GM18951 (cell line): ENCODE data around the gene ARFGAP1.

Source experiments
- POLR2A ChIP-seq: IDR thresholded peaks from 4 replicates; pipeline ENCODE4 v1.6.1; 2011; ENCODE audit warnings: mild to moderate bottlenecking; ENCODE audit not compliant: insufficient read length, insufficient read depth; ENCODE audit errors: extremely low read depth
- in situ Hi-C: fragments of 300-500 bp; cut with MboI; formaldehyde crosslinking; loops from one replicate; pipeline ENCODE4 v1.12.0; 2022; ENCODE audit warnings: low sequenced_read_pairs, mixed read lengths, inconsistent platforms; ENCODE audit not compliant: unreplicated experiment

The ARFGAP1 gene

DNA sequence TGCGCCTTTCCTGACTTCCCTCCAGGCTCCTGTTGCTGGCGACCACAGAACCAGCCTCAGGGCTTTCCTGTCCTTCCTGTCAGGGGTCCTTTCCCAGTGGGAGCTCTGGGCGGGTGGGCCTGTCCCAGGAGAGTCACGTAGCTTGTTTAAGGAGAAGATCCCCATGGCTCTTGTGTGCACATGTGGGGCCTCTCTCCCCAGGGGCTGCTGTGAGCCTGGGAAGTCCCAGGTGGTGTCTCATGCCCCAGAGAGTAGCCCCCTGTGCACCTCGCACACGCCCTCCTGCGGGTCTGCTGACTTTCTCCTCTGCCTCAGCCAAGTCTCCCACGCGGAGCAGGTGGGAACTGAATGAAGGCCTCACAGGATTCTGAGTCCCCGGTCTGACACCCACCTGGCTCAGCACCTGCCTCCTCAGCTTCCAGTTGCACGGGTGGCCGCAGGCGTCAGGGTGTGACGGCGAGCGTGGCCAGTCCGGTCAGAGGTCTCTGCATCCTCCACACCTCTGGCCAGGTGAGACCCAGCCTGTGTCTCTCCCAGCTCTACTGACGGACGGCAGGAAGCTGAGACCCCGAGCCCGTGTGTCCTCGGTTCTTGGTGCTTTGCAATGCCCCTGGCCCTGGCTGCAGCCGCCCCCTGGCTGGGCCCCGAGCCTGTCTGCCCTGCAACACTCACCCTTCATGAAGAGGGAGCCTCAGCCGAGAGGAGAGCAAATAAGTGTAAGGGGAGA lies 12.7 kb upstream of the ARFGAP1 start:
- in situ Hi-C loops, result no loop called here
- no peak for TF ChIP-seq POLR2A

DNA sequence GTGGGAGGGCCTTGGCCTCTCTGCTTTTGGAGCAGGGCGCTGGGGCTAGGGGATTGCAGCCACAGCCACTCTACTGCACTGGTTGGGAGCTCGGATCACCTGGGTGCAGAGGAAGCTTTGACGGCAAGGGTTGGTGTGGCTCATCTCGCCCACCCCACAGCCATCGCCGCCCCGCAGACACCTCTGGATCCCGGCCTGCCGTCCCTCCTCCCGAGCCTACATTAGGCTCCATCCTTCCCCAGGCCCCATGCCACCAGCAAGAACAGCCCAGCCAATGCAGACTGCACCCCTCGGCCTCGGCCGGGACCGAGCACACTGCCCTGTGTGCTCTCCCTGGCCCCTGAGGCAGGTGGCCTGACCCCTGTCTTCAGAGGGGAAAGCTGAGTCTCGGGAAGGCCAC lies 12.1 kb upstream of the ARFGAP1 start:
- in situ Hi-C loops, result no loop called here
- no peak for TF ChIP-seq POLR2A

DNA sequence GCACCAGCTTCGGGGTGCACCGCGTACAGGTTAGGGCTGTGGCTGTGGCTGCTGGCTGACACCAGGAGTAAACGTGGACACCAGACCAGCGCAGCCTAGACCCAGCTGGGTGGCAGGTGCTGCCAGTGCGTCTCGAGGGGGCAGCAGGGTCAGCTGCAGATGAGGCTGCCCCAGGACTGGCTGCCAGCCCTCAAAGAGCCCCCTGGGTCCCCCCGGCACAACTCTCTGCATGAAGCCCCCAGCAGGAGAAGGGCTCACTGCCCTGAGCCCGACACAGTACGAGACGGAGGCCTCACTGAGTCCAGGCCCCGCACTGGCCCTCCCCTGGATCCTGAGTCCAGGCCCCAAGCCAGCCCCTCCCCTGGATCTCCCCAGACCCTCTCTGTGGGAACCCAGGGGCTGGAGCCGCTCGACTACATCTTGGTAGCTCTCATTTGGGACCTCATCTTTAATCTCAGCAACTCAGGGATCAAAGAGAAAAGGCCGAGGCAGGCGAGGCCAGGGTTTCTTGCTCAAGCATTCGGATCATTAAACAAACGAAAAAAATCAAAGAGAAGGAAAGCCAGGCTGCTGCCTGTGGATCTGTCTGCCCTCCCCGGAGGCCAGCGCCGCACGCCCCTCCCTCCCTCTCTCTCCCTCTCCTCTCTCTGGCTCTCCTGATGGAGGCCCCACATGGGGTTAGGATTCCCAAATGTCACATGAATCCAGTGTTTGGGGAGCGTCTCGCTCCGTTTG lies 11.4 kb upstream of the ARFGAP1 start:
- no peak for TF ChIP-seq POLR2A
- in situ Hi-C loops, result no loop called here

- in situ Hi-C loops, result no loop called here
Observed at GRCh38 chr20:63261795-63262528, 10.7 kb upstream of the ARFGAP1 start.

DNA sequence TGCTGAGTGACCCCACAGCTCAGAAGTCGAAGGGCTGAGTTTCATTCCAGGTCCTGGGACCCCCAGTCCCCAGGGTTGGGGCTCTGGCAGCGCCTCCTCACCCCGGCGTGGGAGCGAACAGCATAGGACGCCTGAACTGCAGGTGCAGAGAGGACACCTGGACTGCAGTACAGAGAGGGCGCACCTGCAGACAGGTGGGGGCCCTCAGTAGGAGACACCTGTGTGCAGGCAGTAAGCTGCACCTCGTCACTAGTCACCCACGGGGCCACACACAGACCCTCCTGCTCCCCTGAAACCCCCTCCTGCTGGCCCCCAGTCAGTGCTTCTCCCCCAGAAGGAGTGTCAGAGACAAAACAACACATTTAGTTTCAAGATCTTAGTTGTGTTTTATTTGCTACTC lies 9.8 kb upstream of the ARFGAP1 start:
- TF ChIP-seq POLR2A, result no peak
- in situ Hi-C loops, result no loop called here

More at GRCh38 chr20:63261795-63262528, 10.7 kb upstream of the ARFGAP1 start:
- no peak for TF ChIP-seq POLR2A

- in situ Hi-C loops, result no loop called here
Observed at GRCh38 chr20:63264000-63264399, 8.6 kb upstream of the ARFGAP1 start.

GRCh38 chr20:63264519-63264918 lies 8.1 kb upstream of the ARFGAP1 start:
- no peak for TF ChIP-seq POLR2A
- in situ Hi-C loops, result no loop called here

More at GRCh38 chr20:63264000-63264399, 8.6 kb upstream of the ARFGAP1 start:
- TF ChIP-seq POLR2A, result no peak

DNA sequence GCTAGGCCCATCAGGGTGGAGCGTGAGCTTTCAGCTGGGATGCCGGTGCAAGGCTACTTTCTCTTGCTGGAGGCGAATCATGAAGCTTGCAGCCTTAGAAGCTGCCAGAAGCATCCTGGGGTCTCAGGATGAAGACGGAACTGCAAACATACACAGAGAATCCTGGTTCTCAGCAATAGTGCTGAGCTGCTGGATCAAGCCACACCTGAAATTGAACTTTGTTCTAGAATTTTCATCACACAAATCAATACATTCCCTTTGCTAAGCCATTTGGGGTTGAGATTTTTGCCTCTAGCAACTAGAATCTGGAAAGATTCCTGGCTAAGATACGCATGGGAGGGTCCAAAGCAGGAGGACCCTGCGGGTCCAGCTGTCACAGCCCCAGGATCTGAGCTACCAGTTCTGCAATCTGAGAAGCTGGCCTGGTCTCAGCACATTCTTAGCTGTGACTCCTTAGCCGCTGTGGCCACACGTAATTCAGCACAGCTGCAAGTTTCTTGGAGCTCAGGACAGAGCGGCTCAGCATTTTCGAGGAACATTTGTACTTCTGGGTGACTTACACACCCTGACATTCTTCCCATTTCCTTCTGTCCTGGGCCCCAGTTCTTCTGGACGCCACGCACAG lies 6.6 kb upstream of the ARFGAP1 start:
- in situ Hi-C loops, result no loop called here
- no peak for TF ChIP-seq POLR2A

GRCh38 chr20:63267691-63268090 lies 4.9 kb upstream of the ARFGAP1 start:
- in situ Hi-C loops, result no loop called here
- TF ChIP-seq POLR2A, result no peak

GRCh38 chr20:63268256-63268655 lies 4.4 kb upstream of the ARFGAP1 start:
- no peak for TF ChIP-seq POLR2A
- in situ Hi-C loops, result no loop called here

GRCh38 chr20:63268671-63269439 lies 3.8 kb upstream of the ARFGAP1 start:
- TF ChIP-seq POLR2A, result no peak
- in situ Hi-C loops, result no loop called here

GRCh38 chr20:63269724-63270123 lies 2.9 kb upstream of the ARFGAP1 start:
- no peak for TF ChIP-seq POLR2A
- in situ Hi-C loops, result no loop called here
